HEK293T (cell line): ENCODE data around the gene CARM1.

Experiments
- CTCF ChIA-PET: fragments of 350-600 bp; formaldehyde crosslinking; extraction: SDS; loops from one replicate; lab custom pipeline; 2021; ENCODE audit warnings: antibody characterized with exemption, inconsistent platforms; lab: Yijun Ruan, JAX
- POLR2A ChIA-PET: fragments of 350-600 bp; formaldehyde crosslinking; extraction: SDS; loops from one replicate; lab custom pipeline; 2020; ENCODE audit warnings: antibody characterized with exemption, inconsistent platforms; lab: Yijun Ruan, JAX
- DNase-seq: peaks from one replicate; pipeline ENCODE4 v3.0.0; 2012; ENCODE audit warnings: mixed read lengths; ENCODE audit errors: extremely low spot score
- ARNT ChIP-seq: fragments of 450-650 bp; IDR thresholded peaks from 2 replicates; pipeline ENCODE4 v1.6.1; 2017; ENCODE audit warnings: mild to moderate bottlenecking
- BHLHE40 ChIP-seq: fragments of 450-650 bp; IDR thresholded peaks from 2 replicates; pipeline ENCODE4 v1.6.1; 2016; ENCODE audit warnings: mild to moderate bottlenecking, moderate library complexity, borderline replicate concordance
- CTBP1 ChIP-seq: fragments of 450-650 bp; IDR thresholded peaks from 2 replicates; pipeline ENCODE4 v1.6.1; 2016; ENCODE audit warnings: borderline replicate concordance
- ELF4 ChIP-seq: fragments of 450-650 bp; IDR thresholded peaks from 2 replicates; pipeline ENCODE4 v1.6.1; 2017; ENCODE audit warnings: antibody characterized with exemption
- FOXA1 ChIP-seq: fragments of 450-650 bp; IDR thresholded peaks from 2 replicates; pipeline ENCODE4 v1.6.1; 2016; ENCODE audit warnings: mild to moderate bottlenecking
- FOXK2 ChIP-seq: fragments of 450-650 bp; IDR thresholded peaks from 2 replicates; pipeline ENCODE4 v1.6.1; 2016; ENCODE audit warnings: mild to moderate bottlenecking
- FOXM1 ChIP-seq: fragments of 450-650 bp; IDR thresholded peaks from 2 replicates; pipeline ENCODE4 v1.6.1; 2017; ENCODE audit warnings: mild to moderate bottlenecking, borderline replicate concordance
- HDGF ChIP-seq: fragments of 450-650 bp; IDR thresholded peaks from 2 replicates; pipeline ENCODE4 v1.6.1; 2017; ENCODE audit warnings: antibody characterized with exemption, borderline replicate concordance
- L3MBTL2 ChIP-seq: fragments of 450-650 bp; conservative IDR thresholded peaks from 2 replicates; pipeline ENCODE4 v1.6.1; 2016; ENCODE audit warnings: mild to moderate bottlenecking
- LEF1 ChIP-seq: fragments of 450-650 bp; IDR thresholded peaks from 2 replicates; pipeline ENCODE4 v1.6.1; 2017; ENCODE audit warnings: mild to moderate bottlenecking, borderline replicate concordance
- NFRKB ChIP-seq: fragments of 450-650 bp; IDR thresholded peaks from 2 replicates; pipeline ENCODE4 v1.6.1; 2016; ENCODE audit warnings: mild to moderate bottlenecking, moderate library complexity
- SP1 ChIP-seq: fragments of 450-650 bp; IDR thresholded peaks from 2 replicates; pipeline ENCODE4 v1.6.1; 2017
- SUZ12 ChIP-seq: fragments of 450-650 bp; IDR thresholded peaks from 2 replicates; pipeline ENCODE4 v1.6.1; 2016; ENCODE audit warnings: mild to moderate bottlenecking
- TARDBP ChIP-seq: fragments of 450-650 bp; IDR thresholded peaks from 2 replicates; pipeline ENCODE4 v1.6.1; 2016
- ZNF384 ChIP-seq: fragments of 450-650 bp; IDR thresholded peaks from 2 replicates; pipeline ENCODE4 v1.6.1; 2016
- TF ChIP-seq, protein P1 (sequence below): fragments of 450-650 bp; IDR thresholded peaks from 2 replicates; pipeline ENCODE4 v1.6.1; 2016

CARM1 gene

DNA sequence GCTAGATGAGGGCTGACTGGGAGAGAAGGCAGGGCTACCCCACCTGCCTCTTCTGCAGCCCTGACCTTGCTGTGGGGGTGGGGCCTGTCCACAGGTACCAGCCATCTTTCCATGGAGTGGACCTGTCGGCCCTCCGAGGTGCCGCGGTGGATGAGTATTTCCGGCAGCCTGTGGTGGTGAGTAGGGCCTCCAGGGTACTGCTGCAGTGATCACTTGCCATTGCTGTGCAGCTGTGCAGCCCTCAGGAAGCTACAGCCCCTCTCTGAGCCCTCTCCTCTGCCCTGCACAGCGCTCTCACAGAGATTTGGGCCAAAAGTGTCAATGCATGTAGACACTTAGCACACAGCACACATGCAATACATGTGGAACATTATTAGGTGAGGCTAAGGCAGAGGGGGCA lies 45.2 kb downstream of the CARM1 start:
- TF ChIP-seq, protein P1, sequence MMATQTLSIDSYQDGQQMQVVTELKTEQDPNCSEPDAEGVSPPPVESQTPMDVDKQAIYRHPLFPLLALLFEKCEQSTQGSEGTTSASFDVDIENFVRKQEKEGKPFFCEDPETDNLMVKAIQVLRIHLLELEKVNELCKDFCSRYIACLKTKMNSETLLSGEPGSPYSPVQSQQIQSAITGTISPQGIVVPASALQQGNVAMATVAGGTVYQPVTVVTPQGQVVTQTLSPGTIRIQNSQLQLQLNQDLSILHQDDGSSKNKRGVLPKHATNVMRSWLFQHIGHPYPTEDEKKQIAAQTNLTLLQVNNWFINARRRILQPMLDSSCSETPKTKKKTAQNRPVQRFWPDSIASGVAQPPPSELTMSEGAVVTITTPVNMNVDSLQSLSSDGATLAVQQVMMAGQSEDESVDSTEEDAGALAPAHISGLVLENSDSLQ: no peak
- no peak for TF ChIP-seq FOXM1
- no peak for TF ChIP-seq FOXA1
- no peak for TF ChIP-seq LEF1
- no peak for TF ChIP-seq BHLHE40
- no peak for TF ChIP-seq FOXK2
- no peak for TF ChIP-seq HDGF
- TF ChIP-seq NFRKB: no peak
- TF ChIP-seq ELF4: no peak
- no peak for TF ChIP-seq ARNT
- TF ChIP-seq TARDBP: no peak
- no peak for TF ChIP-seq L3MBTL2
- no peak for TF ChIP-seq CTBP1
- no peak for TF ChIP-seq SP1
- TF ChIP-seq SUZ12: no peak
- POLR2A ChIA-PET: no interaction called here
- DNase-seq: no peak
- CTCF ChIA-PET: interaction anchor here (1.4 kb wide), 1 partner anchor 45 kb away, joined by 4 read pairs; the partner anchor contains the start of gene CARM1

DNA sequence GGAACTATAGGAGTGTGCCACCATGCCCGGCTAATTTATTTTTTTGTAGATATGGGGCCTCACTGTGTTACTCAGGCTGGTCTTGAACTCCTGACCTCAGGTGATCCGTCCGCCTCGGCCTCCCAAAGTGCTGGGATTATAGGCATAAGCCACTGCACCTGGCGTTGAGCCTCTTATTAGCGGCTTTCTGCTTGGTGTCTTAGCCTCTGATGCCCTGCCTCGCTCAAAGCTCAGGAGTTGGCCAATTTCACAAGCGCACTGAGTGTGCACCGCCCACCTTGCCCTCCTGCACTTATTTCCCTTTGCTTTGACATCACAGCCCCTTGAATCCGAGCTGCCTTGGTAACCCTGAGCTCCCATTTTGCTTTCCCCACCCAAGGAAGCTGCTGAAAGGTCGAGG lies 47.0 kb downstream of the CARM1 start:
- DNase-seq: no peak
- no peak for TF ChIP-seq TARDBP
- no peak for TF ChIP-seq FOXK2
- no peak for TF ChIP-seq ZNF384
- no peak for TF ChIP-seq ARNT
- no peak for TF ChIP-seq LEF1
- TF ChIP-seq BHLHE40: no peak
- TF ChIP-seq ELF4: no peak
- TF ChIP-seq L3MBTL2: no peak
- no peak for TF ChIP-seq FOXA1
- no peak for TF ChIP-seq SP1
- no peak for TF ChIP-seq FOXM1
- TF ChIP-seq CTBP1: no peak
- TF ChIP-seq, protein P1: no peak
- TF ChIP-seq HDGF: no peak
- no peak for TF ChIP-seq NFRKB
- POLR2A ChIA-PET: interaction anchor here (1.1 to 1.6 kb wide), 2 partner anchors 10 to 31 kb away, joined by 3 read pairs; partner anchors contain the start of genes TIMM29 and YIPF2
- CTCF ChIA-PET: interaction anchor here (1.4 kb wide), 1 partner anchor 47 kb away, joined by 4 read pairs; the partner anchor contains the start of gene CARM1

DNA sequence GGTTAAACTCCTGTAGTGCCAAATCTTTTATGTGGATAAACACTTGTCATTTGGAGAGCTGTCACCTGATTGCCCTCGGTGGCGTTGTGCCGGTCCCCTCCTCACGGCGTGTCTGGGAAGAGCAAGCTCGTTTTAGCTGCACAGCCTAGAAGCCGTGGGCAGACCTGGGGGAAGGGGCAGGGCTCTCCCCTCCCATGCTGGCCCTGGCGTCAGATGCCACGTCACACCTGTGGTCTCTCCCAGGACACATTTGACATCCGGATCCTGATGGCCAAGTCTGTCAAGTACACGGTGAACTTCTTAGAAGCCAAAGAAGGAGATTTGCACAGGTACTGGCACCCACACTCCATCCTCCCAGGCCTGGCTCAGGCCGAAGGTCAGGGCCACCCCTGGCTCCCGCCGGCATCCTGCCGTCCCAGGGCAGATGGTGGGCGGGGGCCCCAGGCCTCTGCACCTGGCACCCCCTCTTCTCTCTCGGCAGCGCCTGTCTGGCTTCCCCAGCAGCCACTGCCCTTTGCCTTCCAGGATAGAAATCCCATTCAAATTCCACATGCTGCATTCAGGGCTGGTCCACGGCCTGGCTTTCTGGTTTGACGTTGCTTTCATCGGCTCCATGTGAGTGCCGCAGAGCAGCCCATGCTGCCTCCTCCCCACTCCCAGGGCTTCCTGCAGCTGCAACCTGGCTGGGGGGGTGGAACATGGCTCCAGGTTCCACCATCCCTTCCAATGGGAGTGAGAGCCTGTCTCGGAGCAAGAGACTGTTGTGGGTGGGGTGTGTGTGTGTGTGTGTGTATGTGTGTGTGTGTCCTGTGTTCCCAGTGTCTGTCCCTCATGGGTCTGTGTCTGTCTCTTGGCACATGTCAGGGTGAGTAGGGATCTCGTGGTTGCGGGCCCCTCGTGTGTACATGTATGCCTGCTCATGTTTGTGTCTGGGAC lies 48.3 kb downstream of the CARM1 start:
- POLR2A ChIA-PET: interaction anchor here (1.6 kb wide), 1 partner anchor 9 kb away, joined by 3 read pairs; the partner anchor contains the start of genes TIMM29 and YIPF2
- no peak for DNase-seq
- CTCF ChIA-PET: no interaction called here
- TF ChIP-seq TARDBP (no peak), ELF4 (no peak), HDGF (no peak), SUZ12 (no peak), BHLHE40 (no peak), LEF1 (no peak), NFRKB (no peak), SP1 (no peak), ARNT (no peak), CTBP1 (no peak), FOXM1 (no peak), FOXK2 (no peak), L3MBTL2 (no peak), ZNF384 (no peak), FOXA1 (no peak)
- TF ChIP-seq, protein P1: no peak

DNA sequence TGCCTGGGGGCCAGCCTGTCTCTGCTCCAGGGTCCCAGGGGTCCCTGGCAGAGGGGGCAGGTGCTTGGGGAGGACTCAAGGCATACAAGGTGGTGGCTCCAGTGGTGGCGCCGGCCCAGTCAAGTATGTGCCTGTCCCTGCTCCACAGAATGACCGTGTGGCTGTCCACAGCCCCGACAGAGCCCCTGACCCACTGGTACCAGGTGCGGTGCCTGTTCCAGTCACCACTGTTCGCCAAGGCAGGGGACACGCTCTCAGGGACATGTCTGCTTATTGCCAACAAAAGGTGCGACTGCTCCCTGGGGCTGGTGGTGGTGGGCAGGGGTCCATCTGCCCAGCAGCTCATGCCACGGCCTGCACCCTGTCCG lies 48.9 kb downstream of the CARM1 start:
- TF ChIP-seq SP1 (no peak), FOXK2 (no peak), NFRKB (no peak), HDGF (no peak), ELF4 (no peak), FOXM1 (no peak), TARDBP (no peak)
- POLR2A ChIA-PET: interaction anchor here (1.5 kb wide), 1 partner anchor 48 kb away, joined by 3 read pairs; no protein-coding TSS in a partner anchor
- no peak for DNase-seq
- CTCF ChIA-PET: no interaction called here

DNA sequence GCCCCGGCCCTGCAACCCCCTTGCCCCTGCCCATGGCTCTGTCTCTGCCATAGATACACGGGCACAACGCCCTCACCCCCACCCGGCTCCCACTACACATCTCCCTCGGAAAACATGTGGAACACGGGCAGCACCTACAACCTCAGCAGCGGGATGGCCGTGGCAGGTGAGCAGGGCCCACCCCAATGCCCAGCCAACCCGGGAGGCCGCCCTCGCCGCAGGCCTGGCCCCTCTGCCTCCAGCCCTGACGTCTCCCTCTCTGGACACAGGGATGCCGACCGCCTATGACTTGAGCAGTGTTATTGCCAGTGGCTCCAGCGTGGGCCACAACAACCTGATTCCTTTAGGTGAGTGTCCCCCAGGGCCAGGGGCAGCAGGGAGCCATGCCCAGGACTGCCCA lies 49.4 kb downstream of the CARM1 start:
- CTCF ChIA-PET: no interaction called here
- TF ChIP-seq L3MBTL2: no peak
- no peak for TF ChIP-seq ARNT
- TF ChIP-seq FOXA1: no peak
- no peak for TF ChIP-seq SP1
- no peak for TF ChIP-seq BHLHE40
- TF ChIP-seq, protein P1: no peak
- TF ChIP-seq TARDBP: no peak
- DNase-seq: no peak
- POLR2A ChIA-PET: interaction anchor here (1.5 kb wide), 1 partner anchor 48 kb away, joined by 3 read pairs; no protein-coding TSS in a partner anchor
